ENCODE results near the gene ATP1B3. TPM values are rescaled to one million over a fixed set of nuclear protein-coding genes. Genes with fewer than 3 reads are reported as not detected.

Gene ATP1B3
- total and polyA plus RNA-seq, 9 of the 15 experiments (the other 6 are each of a cell fraction or from before 2014, with no cell fraction given): 48.3 to 202 (median 123) TPM

DNA sequence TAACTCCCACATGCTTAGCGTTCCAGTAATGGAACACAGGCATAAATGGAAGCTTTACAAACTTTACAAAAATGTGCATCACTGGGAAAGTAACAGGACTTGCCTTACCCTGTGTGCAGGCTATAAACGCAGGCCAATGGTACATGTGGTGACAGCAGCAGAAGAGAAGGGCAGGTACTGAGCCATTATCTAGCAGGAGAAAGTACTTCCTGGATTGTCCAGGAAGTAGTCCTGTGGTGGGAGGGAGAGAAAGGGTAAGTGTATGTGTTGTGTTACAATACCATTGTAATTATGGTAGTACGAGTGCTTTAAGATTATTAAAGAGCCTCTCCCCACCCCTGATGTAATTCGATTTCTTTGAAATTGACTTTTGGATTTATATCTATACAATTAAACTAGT, 5.3 kb downstream of the ATP1B3 start (continued):
- no peak for TF ChIP-seq ZNF280B (CRISPR knock-in tag; IDR thresholded peaks at IDR 0.05)
- TF ChIP-seq SETDB1 (IDR thresholded peaks at IDR 0.05; ENCODE audit: low read length): no peak
- TF ChIP-seq NR2F6 (CRISPR knock-in tag; IDR thresholded peaks at IDR 0.05): no peak
- TF ChIP-seq POLR2B (IDR thresholded peaks at IDR 0.05; ENCODE audit: low read depth, partially characterized antibody): no peak
- no peak for TF ChIP-seq BRF1 (IDR thresholded peaks at IDR 0.05; ENCODE audit: borderline replicate concordance, extremely low read depth, insufficient read length)
- TF ChIP-seq KHSRP (IDR thresholded peaks at IDR 0.05): no peak
- TF ChIP-seq ZNF696 (CRISPR knock-in tag; conservative IDR thresholded peaks at IDR 0.05): no peak
- TF ChIP-seq SNRNP70 (optimal IDR thresholded peaks at IDR 0.05; ENCODE audit: low read depth, low read length): no peak
- TF ChIP-seq PCBP2 (IDR thresholded peaks at IDR 0.05; ENCODE audit: low read depth, low read length, poor library complexity, severe bottlenecking): no peak
- TF ChIP-seq POU5F1 (IDR thresholded peaks at IDR 0.05; ENCODE audit: borderline replicate concordance, low read depth, low read length, partially characterized antibody): no peak
- TF ChIP-seq ELF4 (CRISPR knock-in tag; IDR thresholded peaks at IDR 0.05): 0 out of 2 replicates have a peak, but pooled peaks have one; percentile 17
- no peak for TF ChIP-seq ZNF277 (CRISPR knock-in tag; IDR thresholded peaks at IDR 0.05; ENCODE audit: borderline replicate concordance)
- no peak for TF ChIP-seq XRCC4 (IDR thresholded peaks at IDR 0.05; ENCODE audit: extremely low read depth, insufficient read depth, insufficient read length)
- TF ChIP-seq ZNF75A (CRISPR knock-in tag; IDR thresholded peaks at IDR 0.05): no peak
- no peak for TF ChIP-seq NEUROD1 (IDR thresholded peaks at IDR 0.05; ENCODE audit: borderline replicate concordance, low read depth, low read length, partially characterized antibody)
- TF ChIP-seq, protein P1, sequence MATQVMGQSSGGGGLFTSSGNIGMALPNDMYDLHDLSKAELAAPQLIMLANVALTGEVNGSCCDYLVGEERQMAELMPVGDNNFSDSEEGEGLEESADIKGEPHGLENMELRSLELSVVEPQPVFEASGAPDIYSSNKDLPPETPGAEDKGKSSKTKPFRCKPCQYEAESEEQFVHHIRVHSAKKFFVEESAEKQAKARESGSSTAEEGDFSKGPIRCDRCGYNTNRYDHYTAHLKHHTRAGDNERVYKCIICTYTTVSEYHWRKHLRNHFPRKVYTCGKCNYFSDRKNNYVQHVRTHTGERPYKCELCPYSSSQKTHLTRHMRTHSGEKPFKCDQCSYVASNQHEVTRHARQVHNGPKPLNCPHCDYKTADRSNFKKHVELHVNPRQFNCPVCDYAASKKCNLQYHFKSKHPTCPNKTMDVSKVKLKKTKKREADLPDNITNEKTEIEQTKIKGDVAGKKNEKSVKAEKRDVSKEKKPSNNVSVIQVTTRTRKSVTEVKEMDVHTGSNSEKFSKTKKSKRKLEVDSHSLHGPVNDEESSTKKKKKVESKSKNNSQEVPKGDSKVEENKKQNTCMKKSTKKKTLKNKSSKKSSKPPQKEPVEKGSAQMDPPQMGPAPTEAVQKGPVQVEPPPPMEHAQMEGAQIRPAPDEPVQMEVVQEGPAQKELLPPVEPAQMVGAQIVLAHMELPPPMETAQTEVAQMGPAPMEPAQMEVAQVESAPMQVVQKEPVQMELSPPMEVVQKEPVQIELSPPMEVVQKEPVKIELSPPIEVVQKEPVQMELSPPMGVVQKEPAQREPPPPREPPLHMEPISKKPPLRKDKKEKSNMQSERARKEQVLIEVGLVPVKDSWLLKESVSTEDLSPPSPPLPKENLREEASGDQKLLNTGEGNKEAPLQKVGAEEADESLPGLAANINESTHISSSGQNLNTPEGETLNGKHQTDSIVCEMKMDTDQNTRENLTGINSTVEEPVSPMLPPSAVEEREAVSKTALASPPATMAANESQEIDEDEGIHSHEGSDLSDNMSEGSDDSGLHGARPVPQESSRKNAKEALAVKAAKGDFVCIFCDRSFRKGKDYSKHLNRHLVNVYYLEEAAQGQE (IDR thresholded peaks at IDR 0.05; ENCODE audit: borderline replicate concordance): no peak
- TF ChIP-seq, protein P1 (CRISPR knock-in tag; IDR thresholded peaks at IDR 0.05; ENCODE audit: low read depth): no peak
- TF ChIP-seq PHB2 (IDR thresholded peaks at IDR 0.05; ENCODE audit: low read depth): no peak
- TF ChIP-seq KLF16 (IDR thresholded peaks at IDR 0.05): no peak
- no peak for TF ChIP-seq MIER1 (IDR thresholded peaks at IDR 0.05; ENCODE audit: low read depth)
